ENCODE results near the gene PCDHB14.
"Not testable (repeated sequence)": the region's sequence is repeated elsewhere in the genome, so short reads cannot be mapped to it uniquely, and the experiment has no call there.

The PCDHB14 gene

GRCh38 chr5:141210849-141211248 lies 12.3 kb upstream of the PCDHB14 start:
- DNase-seq = not testable (repeated sequence)

- not testable (repeated sequence) for DNase-seq
These were observed 9.3 kb upstream of the PCDHB14 start, which contains the start of gene PCDHB13 for GRCh38 chr5:141213656-141214339. Gene PCDHB13 (plus strand): TSS chr5:141213919. CDS start chr5:141214124, 205 bp downstream.

DNA sequence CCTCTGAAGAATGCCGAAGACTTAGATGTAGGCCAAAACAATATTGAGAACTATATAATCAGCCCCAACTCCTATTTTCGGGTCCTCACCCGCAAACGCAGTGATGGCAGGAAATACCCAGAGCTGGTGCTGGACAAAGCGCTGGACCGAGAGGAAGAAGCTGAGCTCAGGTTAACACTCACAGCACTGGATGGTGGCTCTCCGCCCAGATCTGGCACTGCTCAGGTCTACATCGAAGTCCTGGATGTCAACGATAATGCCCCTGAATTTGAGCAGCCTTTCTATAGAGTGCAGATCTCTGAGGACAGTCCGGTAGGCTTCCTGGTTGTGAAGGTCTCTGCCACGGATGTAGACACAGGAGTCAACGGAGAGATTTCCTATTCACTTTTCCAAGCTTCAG lies 8.6 kb upstream of the PCDHB14 start:
- DNase-seq = not testable (repeated sequence)

- DNase-seq = not testable (repeated sequence)
These were observed 7.6 kb upstream of the PCDHB14 start for GRCh38 chr5:141215504-141215903.

DNA sequence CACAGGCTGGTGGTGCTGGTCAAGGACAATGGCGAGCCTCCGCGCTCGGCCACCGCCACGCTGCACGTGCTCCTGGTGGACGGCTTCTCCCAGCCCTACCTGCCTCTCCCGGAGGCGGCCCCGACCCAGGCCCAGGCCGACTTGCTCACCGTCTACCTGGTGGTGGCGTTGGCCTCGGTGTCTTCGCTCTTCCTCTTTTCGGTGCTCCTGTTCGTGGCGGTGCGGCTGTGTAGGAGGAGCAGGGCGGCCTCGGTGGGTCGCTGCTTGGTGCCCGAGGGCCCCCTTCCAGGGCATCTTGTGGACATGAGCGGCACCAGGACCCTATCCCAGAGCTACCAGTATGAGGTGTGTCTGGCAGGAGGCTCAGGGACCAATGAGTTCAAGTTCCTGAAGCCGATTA lies 7.1 kb upstream of the PCDHB14 start:
- DNase-seq = not testable (repeated sequence)

- not testable (repeated sequence) for DNase-seq
These were observed 1.7 kb downstream of the PCDHB14 start for GRCh38 chr5:141224844-141225243.

GRCh38 chr5:141225421-141225820 lies 2.3 kb downstream of the PCDHB14 start:
- DNase-seq = not testable (repeated sequence)

GRCh38 chr5:141234109-141234667 lies 11.0 kb downstream of the PCDHB14 start:
- DNase-seq = no peak

- not testable (repeated sequence) for DNase-seq
These were observed 12.8 kb downstream of the PCDHB14 start for GRCh38 chr5:141235922-141236321.

- DNase-seq = no peak
These were observed 13.6 kb downstream of the PCDHB14 start for GRCh38 chr5:141236516-141237313.

- DNase-seq = no peak
These were observed 18.4 kb downstream of the PCDHB14 start for GRCh38 chr5:141241496-141241895.

DNA sequence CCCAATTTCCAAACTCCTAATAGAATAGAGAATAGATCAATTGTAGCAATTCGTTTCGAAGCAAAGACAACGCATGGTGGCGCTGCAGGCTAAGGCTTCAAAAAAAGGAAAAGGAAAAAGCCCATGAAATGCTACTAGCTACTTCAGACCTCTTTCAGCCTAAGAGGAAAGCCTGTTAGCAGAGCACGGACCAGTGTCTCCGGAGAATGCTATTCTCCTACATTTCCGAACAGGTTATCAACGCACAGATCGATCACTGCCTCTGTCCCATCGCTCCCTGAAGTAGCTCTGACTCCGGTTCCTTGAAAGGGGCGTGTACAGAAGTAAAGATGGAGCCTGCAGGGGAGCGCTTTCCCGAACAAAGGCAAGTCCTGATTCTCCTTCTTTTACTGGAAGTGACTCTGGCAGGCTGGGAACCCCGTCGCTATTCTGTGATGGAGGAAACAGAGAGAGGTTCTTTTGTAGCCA lies 22.1 kb downstream of the PCDHB14 start, which contains the start of gene PCDHB15:
Gene PCDHB15 (plus strand): TSS at position 146 of the 468 bp plus-strand sequence. CDS start 184 bp downstream, at position 330.
- no peak for DNase-seq

DNA sequence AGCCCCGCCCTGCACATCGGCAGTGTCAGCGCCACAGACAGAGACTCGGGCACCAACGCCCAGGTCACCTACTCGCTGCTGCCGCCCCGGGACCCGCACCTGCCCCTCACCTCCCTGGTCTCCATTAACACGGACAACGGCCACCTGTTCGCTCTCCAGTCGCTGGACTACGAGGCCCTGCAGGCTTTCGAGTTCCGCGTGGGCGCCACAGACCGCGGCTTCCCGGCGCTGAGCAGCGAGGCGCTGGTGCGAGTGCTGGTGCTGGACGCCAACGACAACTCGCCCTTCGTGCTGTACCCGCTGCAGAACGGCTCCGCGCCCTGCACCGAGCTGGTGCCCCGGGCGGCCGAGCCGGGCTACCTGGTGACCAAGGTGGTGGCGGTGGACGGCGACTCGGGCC lies 23.8 kb downstream of the PCDHB14 start:
- not testable (repeated sequence) for DNase-seq

DNA sequence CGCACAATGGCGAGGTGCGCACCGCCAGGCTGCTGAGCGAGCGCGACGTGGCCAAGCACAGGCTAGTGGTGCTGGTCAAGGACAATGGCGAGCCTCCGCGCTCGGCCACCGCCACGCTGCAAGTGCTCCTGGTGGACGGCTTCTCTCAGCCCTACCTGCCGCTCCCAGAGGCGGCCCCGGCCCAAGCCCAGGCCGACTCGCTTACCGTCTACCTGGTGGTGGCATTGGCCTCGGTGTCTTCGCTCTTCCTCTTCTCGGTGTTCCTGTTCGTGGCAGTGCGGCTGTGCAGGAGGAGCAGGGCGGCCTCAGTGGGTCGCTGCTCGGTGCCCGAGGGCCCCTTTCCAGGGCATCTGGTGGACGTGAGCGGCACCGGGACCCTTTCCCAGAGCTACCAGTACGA lies 24.3 kb downstream of the PCDHB14 start:
- not testable (repeated sequence) for DNase-seq

- DNase-seq = no peak
These were observed 27.4 kb downstream of the PCDHB14 start for GRCh38 chr5:141250576-141250975.

- DNase-seq = no peak
These were observed 35.3 kb downstream of the PCDHB14 start for GRCh38 chr5:141258464-141258863.

- DNase-seq = no peak
These were observed 35.8 kb downstream of the PCDHB14 start for GRCh38 chr5:141258948-141259347.

- no peak for DNase-seq
These were observed 37.5 kb downstream of the PCDHB14 start for GRCh38 chr5:141260458-141261237.

DNA sequence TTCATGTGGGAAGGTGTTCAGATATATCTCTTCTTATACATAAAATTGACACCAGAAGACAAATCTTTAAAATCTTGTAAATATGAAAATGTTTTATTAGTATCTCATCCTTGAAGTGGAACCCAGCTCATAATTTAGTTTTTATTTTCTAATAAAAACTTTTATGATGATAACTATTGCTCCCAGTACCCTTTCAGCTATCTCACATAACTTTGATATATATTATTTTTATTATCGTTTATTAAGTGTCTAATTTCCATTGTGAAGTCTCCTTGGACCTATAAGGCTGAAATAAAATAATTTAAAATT lies 38.0 kb downstream of the PCDHB14 start:
- no peak for DNase-seq

DNA sequence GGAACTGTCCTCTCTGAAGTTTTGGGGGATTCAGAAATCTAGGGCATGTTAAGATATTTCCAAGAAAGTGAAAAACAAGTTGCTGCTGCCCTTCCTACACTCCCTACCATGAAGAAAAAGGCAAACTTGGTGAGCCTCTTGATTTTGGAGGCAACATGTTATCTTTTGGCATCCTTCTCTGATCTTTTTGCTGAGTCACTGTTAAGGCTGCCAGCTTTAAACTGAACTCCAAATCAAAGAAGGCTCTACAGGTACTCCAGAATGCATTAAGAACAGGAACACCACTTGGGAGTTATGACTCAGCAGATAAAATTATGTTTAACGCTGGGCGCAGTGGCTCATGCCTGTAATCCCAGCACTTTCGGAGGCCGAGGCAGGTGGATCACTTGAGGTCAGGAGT lies 46.1 kb downstream of the PCDHB14 start:
- DNase-seq = no peak

- DNase-seq = no peak
These were observed 49.8 kb downstream of the PCDHB14 start for GRCh38 chr5:141272906-141273305.
